H1 (cell line): ENCODE data around the gene NHEJ1. TPM values are rescaled to one million over a fixed set of nuclear protein-coding genes. Genes with fewer than 3 reads are reported as not detected.

Source experiments
- CTCF ChIA-PET: fragments of 300-600 bp; sonication (Branson Sonifier 250); formaldehyde crosslinking; loops from one replicate; lab custom pipeline; 2021; ENCODE audit not compliant: partially characterized antibody; lab: Charles Lee
- POLR2A ChIA-PET: fragments of 300-600 bp; sonication (Branson Sonifier 250); formaldehyde crosslinking; loops from one replicate; lab custom pipeline; 2021; ENCODE audit warnings: inconsistent platforms; ENCODE audit not compliant: partially characterized antibody; lab: Charles Lee
- DNase-seq, 2 experiments: peaks; one replicate each; pipeline versions ENCODE4 v3.0.0 to v3.0.0-alpha.2; 2010 to 2022; ENCODE audit warnings: low spot score in 2 of 2, low read depth in 1 of 2, mixed read lengths in 1 of 2
- FAIRE-seq: peaks from 2 replicates; lab custom pipeline; 2011; peaks lifted over from hg19 to GRCh38; lab: Jason Lieb, UNC
- H2AFZ ChIP-seq: 2 replicates; pipeline ENCODE4 v1.8.1; 2012; ENCODE audit warnings: low read length, inconsistent platforms
- H2AK5ac ChIP-seq: 2 replicates; pipeline ENCODE4 v1.6.1; 2013; ENCODE audit warnings: low read depth, low read length
- H2BK120ac ChIP-seq: replicated peaks from 2 replicates; pipeline ENCODE3; 2013; ENCODE audit warnings: low read depth, low read length, inconsistent platforms
- H2BK12ac ChIP-seq: 2 replicates; pipeline ENCODE4 v1.6.1; 2013; ENCODE audit warnings: low read depth, low read length
- H2BK15ac ChIP-seq: 2 replicates; pipeline ENCODE4 v1.6.1; 2013; ENCODE audit warnings: low read length
- H2BK20ac ChIP-seq: 2 replicates; pipeline ENCODE4 v1.6.1; 2013; ENCODE audit warnings: low read length
- H2BK5ac ChIP-seq: 2 replicates; pipeline ENCODE4 v1.6.1; 2013; ENCODE audit warnings: low read depth, low read length
- H3K14ac ChIP-seq: 2 replicates; pipeline ENCODE4 v1.6.1; 2013; ENCODE audit warnings: inconsistent platforms; ENCODE audit not compliant: insufficient read length
- H3K18ac ChIP-seq: 2 replicates; pipeline ENCODE4 v1.6.1; 2013; ENCODE audit warnings: low read length; ENCODE audit errors: extremely low read depth
- H3K23ac ChIP-seq: 2 replicates; pipeline ENCODE4 v1.6.1; 2013; ENCODE audit warnings: inconsistent platforms; ENCODE audit not compliant: insufficient read length
- H3K23me2 ChIP-seq: 2 replicates; pipeline ENCODE4 v1.6.1; 2013; ENCODE audit warnings: low read depth, low read length
- H3K27ac ChIP-seq: 2 replicates; pipeline ENCODE4 v1.6.1; 2011; ENCODE audit warnings: low read depth, low read length, inconsistent platforms
- H3K27me3 ChIP-seq, 4 experiments: replicated peaks in 1 of 4; 1 replicate in 1 of 4; 2 replicates in 3 of 4; pipeline versions ENCODE4 v1.6.1 to v1.8.1; 2011 to 2013; ENCODE audit warnings: low read length in 3 of 4, mild to moderate bottlenecking in 3 of 4, inconsistent platforms in 2 of 4, mixed read lengths in 2 of 4, moderate library complexity in 1 of 4; ENCODE audit not compliant: control insufficient read depth in 3 of 4, insufficient read depth in 3 of 4; ENCODE audit errors: extremely low read depth in 1 of 4
- H3K36me3 ChIP-seq, 4 experiments: 2 replicates each; pipeline versions ENCODE4 v1.6.1 to v1.8.1; 2011 to 2013; ENCODE audit warnings: mild to moderate bottlenecking in 4 of 4, low read length in 3 of 4, moderate library complexity in 2 of 4, control low read depth in 1 of 4, inconsistent platforms in 1 of 4; ENCODE audit not compliant: insufficient read depth in 4 of 4, control insufficient read depth in 2 of 4
- H3K4ac ChIP-seq: replicated peaks from 2 replicates; pipeline ENCODE3; 2013; ENCODE audit warnings: low read length, low read depth, mixed read lengths, inconsistent platforms; ENCODE audit not compliant: insufficient read length
- H3K4me1 ChIP-seq, 4 experiments: replicated peaks in 1 of 4; 1 replicate in 1 of 4; 2 replicates in 3 of 4; pipeline versions ENCODE4 v1.6.1 to v1.8.1; 2011 to 2013; ENCODE audit warnings: low read length in 3 of 4, inconsistent platforms in 2 of 4, mixed read lengths in 1 of 4; ENCODE audit not compliant: insufficient read depth in 4 of 4, control insufficient read depth in 3 of 4
- H3K4me2 ChIP-seq, 2 experiments: 2 replicates each; pipeline versions ENCODE4 v1.6.1 to v1.8.1; 2011 to 2013; ENCODE audit warnings: low read depth in 2 of 2, low read length in 2 of 2, control low read depth in 1 of 2, inconsistent platforms in 1 of 2, mild to moderate bottlenecking in 1 of 2; ENCODE audit not compliant: insufficient read depth in 1 of 2
- H3K4me3 ChIP-seq, 4 experiments: fragments of 200-600, 300-600 bp in 1 of 4; sonication (generic), shearing (Covaris generic), sonication (Bioruptor Twin) in 1 of 4; 2 replicates each; pipeline versions ENCODE4 v1.5.1 to v1.8.1; 2011 to 2016; ENCODE audit warnings: low read length in 4 of 4, low read depth in 3 of 4, control low read depth in 2 of 4, inconsistent platforms in 2 of 4, mild to moderate bottlenecking in 2 of 4, mixed read lengths in 1 of 4, moderate library complexity in 1 of 4; ENCODE audit not compliant: insufficient read depth in 2 of 4; ENCODE audit errors: extremely low read depth in 1 of 4
- H3K56ac ChIP-seq: replicated peaks from 2 replicates; pipeline ENCODE3; 2013; ENCODE audit warnings: low read depth, mild to moderate bottlenecking, mixed read lengths, low read length, inconsistent platforms; ENCODE audit not compliant: insufficient read length
- H3K79me1 ChIP-seq: 2 replicates; pipeline ENCODE4 v1.6.1; 2013; ENCODE audit warnings: low read depth, low read length, control low read depth
- H3K79me2 ChIP-seq, 2 experiments: 2 replicates each; pipeline versions ENCODE4 v1.6.1 to v1.8.1; 2012 to 2013; ENCODE audit warnings: low read length in 2 of 2, mild to moderate bottlenecking in 2 of 2, inconsistent platforms in 1 of 2; ENCODE audit not compliant: insufficient read depth in 2 of 2, control insufficient read depth in 1 of 2
- H3K9ac ChIP-seq, 4 experiments: replicated peaks in 1 of 4; 1 replicate in 1 of 4; 2 replicates in 3 of 4; pipeline versions ENCODE4 v1.6.1 to v1.8.1; 2011 to 2013; ENCODE audit warnings: low read depth in 3 of 4, low read length in 3 of 4, control low read depth in 2 of 4, mild to moderate bottlenecking in 2 of 4, moderate library complexity in 2 of 4, inconsistent platforms in 1 of 4; ENCODE audit errors: extremely low read depth in 1 of 4
- H3K9me3 ChIP-seq, 2 experiments: 2 replicates each; pipeline versions ENCODE4 v1.6.1 to v1.8.1; 2012 to 2013; ENCODE audit warnings: mild to moderate bottlenecking in 2 of 2, moderate library complexity in 2 of 2, control low read depth in 1 of 2, inconsistent platforms in 1 of 2, low read depth in 1 of 2, low read length in 1 of 2, mixed read lengths in 1 of 2; ENCODE audit not compliant: insufficient read depth in 2 of 2
- H4K20me1 ChIP-seq, 2 experiments: replicated peaks in 1 of 2; 2 replicates each; pipeline versions ENCODE3 to v1.8.1; 2011 to 2013; ENCODE audit warnings: inconsistent platforms in 2 of 2, low read length in 2 of 2, mild to moderate bottlenecking in 1 of 2; ENCODE audit not compliant: insufficient read depth in 2 of 2, control insufficient read depth in 1 of 2
- H4K5ac ChIP-seq: 2 replicates; pipeline ENCODE4 v1.6.1; 2013; ENCODE audit warnings: low read length, low read depth, mixed read lengths, inconsistent platforms; ENCODE audit not compliant: insufficient read length
- H4K8ac ChIP-seq: 2 replicates; pipeline ENCODE4 v1.8.0; 2013; ENCODE audit warnings: mild to moderate bottlenecking, moderate library complexity, low read length, inconsistent platforms; ENCODE audit not compliant: insufficient read depth; ENCODE audit errors: extremely low read depth
- H4K91ac ChIP-seq: replicated peaks from 2 replicates; pipeline ENCODE3; 2013; ENCODE audit warnings: low read length, mixed read lengths, inconsistent platforms; ENCODE audit not compliant: insufficient read length
- CEBPB ChIP-seq: IDR thresholded peaks from 2 replicates; pipeline ENCODE4 v1.6.1; 2012; ENCODE audit warnings: low read depth, low read length
- POLR2AphosphoS5 ChIP-seq: IDR thresholded peaks from 2 replicates; pipeline ENCODE4 v1.6.1; 2011; ENCODE audit warnings: low read depth, low read length
- WGBS, 2 experiments: shearing (Covaris generic) in 1 of 2; methylation state at CpG; one replicate each; pipeline versions ENCODE4 v1.1.6 to v1.1.7; 2013 to 2015; ENCODE audit warnings: low lambda C conversion rate in 2 of 2, mixed read lengths in 2 of 2, inconsistent platforms in 1 of 2, low coverage in 1 of 2, missing lambda C conversion rate in 1 of 2; ENCODE audit not compliant: insufficient replicate concordance in 2 of 2, insufficient coverage in 1 of 2, insufficient read length in 1 of 2; ENCODE audit errors: extremely low coverage in 1 of 2, missing lambda C conversion rate in 1 of 2; 5-methylcytosine and 5-hydroxymethylcytosine counted together
- polyA plus RNA-seq, 7 experiments: library from polyadenylated mRNA; depleted of rRNA in 3 of 7; stranded (reverse) in 5 of 7; unstranded in 2 of 7; fragments of >200 nt in 5 of 7; fragments of 200-250 nt in 2 of 7; gene quantifications; 1 replicate in 5 of 7; 2 replicates in 1 of 7; 4 replicates in 1 of 7; pipeline versions ENCODE4 v1.2.1 to v1.2.3, GENCODE V29; 2011 to 2013; ENCODE audit warnings: missing spikeins in 2 of 7, mixed read lengths in 2 of 7
- total RNA-seq: library from RNA; stranded (reverse); fragmentation: NEBNext Ultra II Directional; extraction: Animal tissue kit (Norgen Biotek cat#: 25700); gene quantifications from 2 replicates; pipeline ENCODE4 v1.2.1, GENCODE V29; 2021

Gene NHEJ1
- total and polyA plus RNA-seq, 2 of the 8 experiments (the other 6 are each of a cell fraction or from before 2014, with no cell fraction given), result 22.7 to 24.1 TPM

DNA sequence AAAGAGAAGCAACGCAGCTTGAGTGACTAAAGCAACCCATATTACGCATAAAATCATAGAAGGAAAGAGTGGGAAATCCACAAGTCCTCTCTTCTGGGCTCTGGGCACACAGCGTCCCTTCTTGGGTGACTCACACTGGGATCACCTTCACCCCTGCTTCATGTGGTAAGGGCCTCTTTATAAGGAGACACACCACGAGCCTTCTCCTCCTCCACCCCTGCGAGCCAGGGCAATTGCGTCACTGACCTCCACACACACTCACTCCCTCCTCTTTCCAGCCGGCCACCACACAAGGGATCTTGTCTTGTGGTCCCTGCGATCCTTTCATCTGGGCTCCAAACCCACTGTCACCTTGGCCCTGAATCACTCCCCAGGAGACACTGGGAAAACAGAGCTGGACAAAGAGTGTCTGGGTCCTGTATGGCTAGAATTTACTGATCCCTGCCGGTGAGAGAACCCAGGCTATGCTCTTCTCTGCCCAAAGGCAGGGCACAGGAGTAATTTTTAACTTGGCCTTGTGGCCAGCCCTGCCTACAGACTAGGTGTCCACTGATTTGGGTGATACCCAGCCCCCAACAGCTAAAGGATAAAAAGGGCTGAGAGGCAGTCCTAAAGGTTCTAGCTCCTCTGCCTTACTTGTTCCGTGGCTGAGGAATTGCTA is 35.3 kb downstream of the NHEJ1 start:
- Histone ChIP-seq H2BK5ac (no peak overlapping the region), H3K79me1 (no peaks in the 10 kb centered on the region), H3K36me3 (no peaks in the 10 kb centered on the region), H4K8ac (no peak overlapping the region), H3K4ac (no peak overlapping the region), H3K14ac (no peak overlapping the region), H3K23ac (no peak overlapping the region), H3K4me2 (no peak overlapping the region), H3K9me3 (no peaks in the 10 kb centered on the region), H3K23me2 (no peaks in the 10 kb centered on the region), H3K9ac (no peak overlapping the region), H2BK12ac (no peak overlapping the region), H2AK5ac (no peak overlapping the region), H3K4me1 (no peaks in the 10 kb centered on the region; a peak in 2 of 7 replicates), H3K79me2 (no peaks in the 10 kb centered on the region), H2BK120ac (no peak overlapping the region), H2BK20ac (no peak overlapping the region), H2BK15ac (no peak overlapping the region), H4K91ac (no peak overlapping the region), H3K27me3 (no peaks in the 10 kb centered on the region), H3K18ac (no peak overlapping the region), H3K27ac (no peak overlapping the region), H3K4me3 (no peak overlapping the region), H3K56ac (no peak overlapping the region), H4K20me1 (no peaks in the 10 kb centered on the region), H2AFZ (no peak overlapping the region), H4K5ac (no peak overlapping the region)
- no peak for FAIRE-seq
- CTCF ChIA-PET, result interaction anchor here (0.8 to 37.2 kb wide), 7 partner anchors 16 to 145 kb away, joined by 3 to 1777 read pairs (median 21); partner anchors contain the start of genes CFAP65 and IHH
- TF ChIP-seq CEBPB (peak; percentile 66), POLR2AphosphoS5 (no peak)
- 89% methylated on average over 10 of the region's 10 CpGs; no CpG with 5 or more reads in 1 of the 2 experiments for WGBS, 2 experiments
- POLR2A ChIA-PET, result no interaction called here
- DNase-seq, result no peak
